ENCODE measurements around the gene CEPT1. TPM values are rescaled to one million over a fixed set of nuclear protein-coding genes. Genes with fewer than 3 reads are reported as not detected.
A peak's percentile ranks its signal among the peaks of the same experiment; 100 is the strongest.

CEPT1 gene
- total and polyA plus RNA-seq, 10 of the 15 experiments (the other 5 are each of a cell fraction or from before 2014, with no cell fraction given): 29.4 to 77.9 (median 54.8) TPM

- TF ChIP-seq ELK1 (IDR thresholded peaks at IDR 0.05; ENCODE audit: low read depth, low read length): no peak
- 0 out of 2 replicates have a peak, but pooled peaks have one; percentile 33 for TF ChIP-seq CHD1 (IDR thresholded peaks at IDR 0.05; ENCODE audit: low read depth, low read length)
- TF ChIP-seq RCOR1 (conservative IDR thresholded peaks at IDR 0.05; ENCODE audit: low read depth, low read length): no peak
- no peak for TF ChIP-seq SUPT20H (IDR thresholded peaks at IDR 0.05; ENCODE audit: borderline replicate concordance, control insufficient read depth, low read depth, low read length)
- peak; percentile 87 for TF ChIP-seq ZBED1 (IDR thresholded peaks at IDR 0.05; ENCODE audit: borderline replicate concordance)
- no peak for TF ChIP-seq HDAC6 (IDR thresholded peaks at IDR 0.05; ENCODE audit: unreplicated experiment)
- no peak for TF ChIP-seq E2F8 (IDR thresholded peaks at IDR 0.05; ENCODE audit: low read depth, partially characterized antibody)
- no peak for TF ChIP-seq RUNX3 (IDR thresholded peaks at IDR 0.05; ENCODE audit: low read length)
- 0 out of 2 replicates have a peak, but pooled peaks have one; percentile 1 for TF ChIP-seq RAD21 (IDR thresholded peaks at IDR 0.05; ENCODE audit: insufficient read depth, low read depth, low read length)
- peak; percentile 37; the same call in 1 of the 2 replicates for TF ChIP-seq PAX5 (IDR thresholded peaks at IDR 0.05; ENCODE audit: borderline replicate concordance, low read depth, low read length)
- TF ChIP-seq CREM (IDR thresholded peaks at IDR 0.05; ENCODE audit: low read depth): 0 out of 2 replicates have a peak, but pooled peaks have one; percentile 9
- TF ChIP-seq ZNF24 (IDR thresholded peaks at IDR 0.05): no peak
- TF ChIP-seq TCF12 (IDR thresholded peaks at IDR 0.05; ENCODE audit: low read depth, low read length): 0 out of 2 replicates have a peak, but pooled peaks have one; percentile 13
These were observed 74.2 kb downstream of the CEPT1 start (continued) for GRCh38 chr1:111214074-111214801.

All from GM12878 (cell line).